OCI-LY1 (cell line): Measurements from ENCODE around the gene SMIM22.
A peak's percentile ranks its signal among the peaks of the same experiment; 100 is the strongest.

Experiments used
- H2AFZ ChIP-seq: fragments of 200-600 bp; sonication (generic), shearing (Covaris generic); 2 replicates; pipeline ENCODE4 v1.6.0; 2014; ENCODE audit warnings: antibody characterized with exemption, mild to moderate bottlenecking, low read length
- H3F3A ChIP-seq: fragments of 200-600 bp; sonication (generic), shearing (Covaris generic); 2 replicates; pipeline ENCODE4 v1.6.0; 2014; ENCODE audit warnings: mild to moderate bottlenecking, antibody characterized with exemption, low read length, moderate library complexity; ENCODE audit not compliant: insufficient read depth
- H3K27ac ChIP-seq: fragments of 200-600 bp; sonication (generic); 2 replicates; pipeline ENCODE4 v1.5.1; 2014; ENCODE audit warnings: low read length, mixed run types, mild to moderate bottlenecking, low read depth; ENCODE audit not compliant: poor library complexity, severe bottlenecking
- H3K27me3 ChIP-seq: fragments of 200-600 bp; sonication (generic); 2 replicates; pipeline ENCODE4 v1.6.0; 2014; ENCODE audit warnings: antibody characterized with exemption, mild to moderate bottlenecking, low read length, moderate library complexity; ENCODE audit not compliant: insufficient read depth
- H3K36me3 ChIP-seq: fragments of 200-600 bp; sonication (generic); 2 replicates; pipeline ENCODE4 v1.6.1; 2014; ENCODE audit warnings: mild to moderate bottlenecking, antibody characterized with exemption, low read length, moderate library complexity, mixed read lengths; ENCODE audit not compliant: insufficient read depth
- H3K4me1 ChIP-seq: fragments of 200-600 bp; sonication (generic); 2 replicates; pipeline ENCODE4 v1.5.1; 2014; ENCODE audit warnings: mild to moderate bottlenecking, low read length, moderate library complexity; ENCODE audit not compliant: insufficient read depth, severe bottlenecking
- H3K4me2 ChIP-seq: fragments of 200-600 bp; sonication (generic), shearing (Covaris generic); 2 replicates; pipeline ENCODE4 v1.6.1; 2014; ENCODE audit warnings: low read length
- H3K4me3 ChIP-seq: fragments of 200-600 bp; sonication (generic); 2 replicates; pipeline ENCODE4 v1.5.1; 2014; ENCODE audit warnings: low read length, low read depth, mild to moderate bottlenecking, mixed read lengths; ENCODE audit not compliant: poor library complexity, severe bottlenecking
- H3K79me2 ChIP-seq: fragments of 200-600 bp; shearing (Covaris generic); 2 replicates; pipeline ENCODE4 v1.6.1; 2016; ENCODE audit warnings: mixed run types, low read length, mixed read lengths; ENCODE audit not compliant: insufficient read depth
- H3K9ac ChIP-seq: fragments of 200-600 bp; sonication (generic), shearing (Covaris generic); 2 replicates; pipeline ENCODE4 v1.6.1; 2014; ENCODE audit warnings: mild to moderate bottlenecking, low read length, mixed read lengths
- H3K9me2 ChIP-seq: fragments of 200-600 bp; sonication (generic), shearing (Covaris generic); 2 replicates; pipeline ENCODE4 v1.6.1; 2014; ENCODE audit warnings: low read depth, mild to moderate bottlenecking, low read length, mixed read lengths
- H3K9me3 ChIP-seq: fragments of 200-600 bp; shearing (Covaris generic); 2 replicates; pipeline ENCODE4 v1.6.1; 2014; ENCODE audit warnings: low read length, mixed read lengths
- H4K20me1 ChIP-seq: fragments of 200-600 bp; sonication (generic), shearing (Covaris generic); 2 replicates; pipeline ENCODE4 v1.6.0; 2016; ENCODE audit warnings: mild to moderate bottlenecking, low read length; ENCODE audit not compliant: insufficient read depth
- EZH2 ChIP-seq: fragments of 200-600 bp; sonication (generic), shearing (Covaris generic); IDR thresholded peaks from 2 replicates; pipeline ENCODE4 v1.8.0; 2017; ENCODE audit warnings: borderline replicate concordance, mixed run types, mild to moderate bottlenecking, antibody characterized with exemption, low read length, moderate library complexity, mixed read lengths
- TF ChIP-seq, protein P1 (sequence below): fragments of 200-600 bp; sonication (generic), shearing (Covaris generic); IDR thresholded peaks from 2 replicates; pipeline ENCODE4 v1.5.1; 2017; ENCODE audit warnings: mild to moderate bottlenecking, antibody characterized with exemption, low read length, moderate library complexity, mixed read lengths

The SMIM22 gene

GRCh38 chr16:4799171-4799855, 4.1 kb downstream of the SMIM22 start:
- TF ChIP-seq, protein P1, sequence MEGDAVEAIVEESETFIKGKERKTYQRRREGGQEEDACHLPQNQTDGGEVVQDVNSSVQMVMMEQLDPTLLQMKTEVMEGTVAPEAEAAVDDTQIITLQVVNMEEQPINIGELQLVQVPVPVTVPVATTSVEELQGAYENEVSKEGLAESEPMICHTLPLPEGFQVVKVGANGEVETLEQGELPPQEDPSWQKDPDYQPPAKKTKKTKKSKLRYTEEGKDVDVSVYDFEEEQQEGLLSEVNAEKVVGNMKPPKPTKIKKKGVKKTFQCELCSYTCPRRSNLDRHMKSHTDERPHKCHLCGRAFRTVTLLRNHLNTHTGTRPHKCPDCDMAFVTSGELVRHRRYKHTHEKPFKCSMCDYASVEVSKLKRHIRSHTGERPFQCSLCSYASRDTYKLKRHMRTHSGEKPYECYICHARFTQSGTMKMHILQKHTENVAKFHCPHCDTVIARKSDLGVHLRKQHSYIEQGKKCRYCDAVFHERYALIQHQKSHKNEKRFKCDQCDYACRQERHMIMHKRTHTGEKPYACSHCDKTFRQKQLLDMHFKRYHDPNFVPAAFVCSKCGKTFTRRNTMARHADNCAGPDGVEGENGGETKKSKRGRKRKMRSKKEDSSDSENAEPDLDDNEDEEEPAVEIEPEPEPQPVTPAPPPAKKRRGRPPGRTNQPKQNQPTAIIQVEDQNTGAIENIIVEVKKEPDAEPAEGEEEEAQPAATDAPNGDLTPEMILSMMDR: no peak
- TF ChIP-seq EZH2: no peak
- H3K9ac ChIP-seq: no peak overlapping the region
- H3K9me3 ChIP-seq: no peaks in the 10 kb centered on the region
- H3K79me2 ChIP-seq: no peaks in the 10 kb centered on the region
- no peak overlapping the region for H3K27ac ChIP-seq
- no peaks in the 10 kb centered on the region for H3K9me2 ChIP-seq
- H3K4me1 ChIP-seq: peaks cover 16% of the 10 kb centered on the region
- H3F3A ChIP-seq: no peaks in the 10 kb centered on the region
- peaks cover under 1% of the 10 kb centered on the region; the same call in 1 of the 2 replicates for H3K36me3 ChIP-seq
- no peak overlapping the region for H3K4me2 ChIP-seq
- H2AFZ ChIP-seq: no peak overlapping the region
- no peaks in the 10 kb centered on the region for H4K20me1 ChIP-seq
- H3K4me3 ChIP-seq: no peak overlapping the region
- peaks cover 3% of the 10 kb centered on the region; the same call in 1 of the 2 replicates for H3K27me3 ChIP-seq

- Histone ChIP-seq H3K27ac (no peak overlapping the region), H3K9me3 (no peaks in the 10 kb centered on the region), H3K9ac (no peak overlapping the region), H3K4me2 (no peak overlapping the region), H4K20me1 (no peaks in the 10 kb centered on the region), H3F3A (no peaks in the 10 kb centered on the region), H3K79me2 (no peaks in the 10 kb centered on the region), H2AFZ (no peak overlapping the region), H3K4me3 (no peak overlapping the region), H3K36me3 (peaks cover 11% of the 10 kb centered on the region; the same call in 1 of the 2 replicates), H3K27me3 (peaks cover 3% of the 10 kb centered on the region; the same call in 1 of the 2 replicates), H3K9me2 (no peaks in the 10 kb centered on the region), H3K4me1 (peaks cover 16% of the 10 kb centered on the region)
- TF ChIP-seq, protein P1: no peak
- TF ChIP-seq EZH2: no peak
Observed at GRCh38 chr16:4800290-4801041, 5.3 kb downstream of the SMIM22 start.

GRCh38 chr16:4801051-4801961, 6.1 kb downstream of the SMIM22 start:
- no peaks in the 10 kb centered on the region for H3K79me2 ChIP-seq
- TF ChIP-seq, protein P1: no peak
- TF ChIP-seq EZH2: no peak
- H3K9me3 ChIP-seq: no peaks in the 10 kb centered on the region
- H4K20me1 ChIP-seq: no peaks in the 10 kb centered on the region
- peaks cover 3% of the 10 kb centered on the region; the same call in 1 of the 2 replicates for H3K27me3 ChIP-seq
- peak overlapping the region; percentile 80 for H3K4me3 ChIP-seq
- no peaks in the 10 kb centered on the region for H3F3A ChIP-seq
- peaks cover 16% of the 10 kb centered on the region for H3K4me1 ChIP-seq
- H2AFZ ChIP-seq: no peak overlapping the region
- H3K9ac ChIP-seq: peak overlapping the region; percentile 47; the same call in 1 of the 2 replicates
- peaks cover 11% of the 10 kb centered on the region; the same call in 1 of the 2 replicates for H3K36me3 ChIP-seq
- H3K27ac ChIP-seq: no peak overlapping the region
- H3K4me2 ChIP-seq: peak overlapping the region; percentile 85
- no peaks in the 10 kb centered on the region for H3K9me2 ChIP-seq
